Inferior parietal cortex (tissue), 1 donor: ENCODE data around the gene CEP350.
A peak's percentile ranks its signal among the peaks of the same experiment; 100 is the strongest.
"Not testable (repeated sequence)": the region's sequence is repeated elsewhere in the genome, so short reads cannot be mapped to it uniquely, and the experiment has no call there.

ENCODE experiments used
- DNase-seq: peaks from one replicate; pipeline ENCODE4 v3.0.0-alpha.2; 2016; ENCODE audit errors: extremely low spot score

Gene CEP350

DNA sequence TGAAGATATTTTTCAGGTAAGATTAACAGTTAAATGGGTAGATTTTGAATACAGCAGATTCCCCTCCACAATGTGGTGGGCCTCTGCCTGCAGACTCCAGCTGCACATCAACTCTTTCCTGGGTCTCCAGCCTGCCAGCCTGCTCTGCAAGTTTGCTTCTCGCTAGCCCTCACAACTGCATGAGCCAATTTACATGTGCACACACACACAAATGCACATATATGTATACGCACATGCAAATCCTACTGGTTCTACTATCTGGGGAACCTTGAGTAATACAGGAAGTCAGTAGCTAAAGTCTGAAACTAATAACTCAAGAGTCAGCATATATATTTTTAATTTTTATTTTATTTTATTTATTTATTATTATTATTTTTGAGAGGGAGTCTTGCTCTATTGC lies 165.2 kb downstream of the CEP350 start:
- no peak for DNase-seq

DNA sequence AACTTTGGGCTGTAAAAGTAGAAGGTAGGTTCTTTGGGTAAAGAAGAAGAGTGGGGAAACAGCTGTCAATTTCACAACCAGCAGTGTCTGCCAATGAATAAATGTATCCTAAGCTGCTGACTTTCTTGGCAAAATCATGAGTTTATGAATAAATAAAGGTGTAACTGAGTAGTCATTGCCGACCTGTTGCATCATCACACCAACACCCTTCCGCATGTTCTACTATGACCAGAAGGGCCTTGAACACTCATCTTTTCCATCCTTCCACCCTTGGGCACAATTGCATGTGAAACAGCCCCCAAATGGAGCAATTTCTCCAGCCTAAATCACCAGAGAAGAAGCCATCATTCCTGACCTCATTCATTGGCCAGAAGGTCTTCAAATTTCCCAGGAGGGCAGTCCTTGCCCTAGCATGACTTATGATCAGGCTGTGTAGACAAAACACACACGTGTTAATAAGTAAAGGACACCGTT lies 168.9 kb downstream of the CEP350 start:
- no peak for DNase-seq

- DNase-seq: no peak
Measured at GRCh38 chr1:180130651-180131050, 176.0 kb downstream of the CEP350 start.

DNA sequence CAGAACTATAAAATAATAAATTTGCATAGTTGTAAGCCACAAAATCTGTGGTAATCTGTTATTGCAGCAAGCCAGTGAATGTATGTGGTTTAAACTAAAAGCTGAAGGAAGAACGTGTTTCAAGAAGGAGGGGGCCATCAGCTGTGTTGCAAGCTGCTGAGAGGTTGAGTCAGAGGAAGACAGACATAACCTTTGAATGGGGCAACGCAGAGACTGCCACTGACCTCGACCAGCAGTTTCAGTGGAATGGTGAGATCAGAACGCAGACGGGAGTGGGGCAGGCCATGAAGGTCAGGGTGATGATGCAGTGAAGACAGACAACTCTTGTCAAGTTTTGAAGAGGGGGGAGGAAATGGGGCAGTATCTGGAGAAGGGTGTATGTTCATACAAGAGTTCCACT lies 176.9 kb downstream of the CEP350 start:
- no peak for DNase-seq

GRCh38 chr1:180133193-180133592 lies 178.6 kb downstream of the CEP350 start:
- no peak for DNase-seq

DNA sequence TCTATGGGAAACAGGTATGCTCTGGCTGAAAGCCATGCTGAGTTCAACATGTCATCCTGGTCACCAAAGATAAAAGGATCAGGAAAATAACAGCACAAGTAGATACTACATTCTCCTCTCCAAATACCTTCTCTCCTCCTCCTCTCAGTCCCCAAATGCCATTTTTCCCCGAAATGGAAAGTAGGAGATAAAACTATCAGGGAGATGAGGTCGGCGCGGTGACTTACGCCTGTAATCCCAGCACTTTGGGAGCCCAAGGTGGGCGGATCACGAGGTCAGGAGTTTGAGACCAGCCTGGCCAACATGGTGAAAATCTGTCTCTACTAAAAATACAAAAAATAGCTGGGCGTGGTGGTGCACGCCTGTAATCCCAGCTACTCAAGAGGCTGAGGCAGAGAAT lies 179.1 kb downstream of the CEP350 start:
- DNase-seq: not testable (repeated sequence)

GRCh38 chr1:180135535-180135934 lies 180.9 kb downstream of the CEP350 start:
- DNase-seq: no peak

DNA sequence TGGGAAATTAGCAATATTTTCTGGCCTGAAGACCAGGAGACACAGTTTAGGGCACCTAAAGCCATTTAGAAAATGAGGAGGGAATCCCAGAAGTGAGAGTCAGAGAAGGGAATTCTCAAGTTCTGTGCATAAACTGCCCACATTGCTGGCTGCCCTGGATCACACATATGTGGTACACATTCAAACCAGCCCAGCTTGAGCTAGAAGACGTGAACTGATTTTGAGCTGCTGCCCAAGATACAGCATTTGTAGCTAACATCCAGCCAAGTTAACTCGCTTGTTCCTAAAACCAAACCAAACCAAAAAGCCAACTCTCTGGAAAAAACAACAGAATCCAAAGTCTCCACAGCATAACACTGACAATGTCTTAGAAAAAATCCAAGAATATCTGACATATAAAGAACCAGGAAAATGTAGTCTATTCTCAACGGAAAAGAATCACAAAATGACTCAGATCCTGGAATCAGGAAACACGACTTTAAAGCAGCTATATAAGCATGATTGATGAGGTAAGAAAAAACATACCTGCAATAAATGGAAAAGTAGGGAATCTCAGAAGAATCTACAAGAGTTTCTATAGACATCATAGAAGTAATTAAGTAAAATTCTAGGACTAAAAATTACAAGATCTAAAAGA lies 181.8 kb downstream of the CEP350 start:
- DNase-seq: no peak

DNA sequence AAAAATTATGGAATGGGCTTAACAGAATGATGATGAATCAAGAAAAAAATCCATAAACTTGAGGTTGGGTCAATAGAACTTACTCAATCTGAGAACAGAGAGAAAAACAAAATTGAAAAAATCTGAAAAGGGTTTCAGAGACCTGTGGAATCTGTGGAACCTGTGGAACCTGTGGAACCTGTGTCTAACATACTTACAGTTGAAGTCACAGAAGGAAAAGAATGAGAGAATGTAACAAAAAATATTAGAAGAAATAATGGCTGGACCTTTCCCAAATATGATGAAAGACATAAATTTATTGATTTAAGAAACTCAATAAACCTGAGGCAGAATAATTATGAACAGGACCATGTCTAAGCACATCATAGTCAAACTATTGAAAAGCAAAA lies 182.4 kb downstream of the CEP350 start:
- DNase-seq: no peak

DNA sequence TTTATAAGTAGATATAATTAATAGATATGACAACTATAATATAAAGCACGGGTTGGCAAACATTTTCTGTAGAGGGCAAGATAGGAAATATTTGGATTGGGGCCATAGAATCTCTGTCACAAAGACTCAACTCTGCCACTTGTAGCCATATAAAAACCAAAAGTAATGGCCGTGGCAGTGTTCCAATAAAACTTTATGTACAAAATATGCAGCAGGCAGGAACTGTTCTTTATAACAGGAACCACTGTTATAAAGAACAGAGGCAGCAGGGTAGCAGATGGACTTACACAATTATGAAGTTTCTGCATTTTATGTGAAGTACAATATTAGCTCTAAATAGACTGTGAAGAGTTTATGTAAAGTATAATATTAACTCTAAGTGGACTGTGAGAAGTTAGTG lies 183.2 kb downstream of the CEP350 start:
- DNase-seq: no peak

GRCh38 chr1:180141381-180141934 lies 186.8 kb downstream of the CEP350 start:
- DNase-seq: no peak

- no peak for DNase-seq
Measured at GRCh38 chr1:180143359-180143758, 188.7 kb downstream of the CEP350 start.

DNA sequence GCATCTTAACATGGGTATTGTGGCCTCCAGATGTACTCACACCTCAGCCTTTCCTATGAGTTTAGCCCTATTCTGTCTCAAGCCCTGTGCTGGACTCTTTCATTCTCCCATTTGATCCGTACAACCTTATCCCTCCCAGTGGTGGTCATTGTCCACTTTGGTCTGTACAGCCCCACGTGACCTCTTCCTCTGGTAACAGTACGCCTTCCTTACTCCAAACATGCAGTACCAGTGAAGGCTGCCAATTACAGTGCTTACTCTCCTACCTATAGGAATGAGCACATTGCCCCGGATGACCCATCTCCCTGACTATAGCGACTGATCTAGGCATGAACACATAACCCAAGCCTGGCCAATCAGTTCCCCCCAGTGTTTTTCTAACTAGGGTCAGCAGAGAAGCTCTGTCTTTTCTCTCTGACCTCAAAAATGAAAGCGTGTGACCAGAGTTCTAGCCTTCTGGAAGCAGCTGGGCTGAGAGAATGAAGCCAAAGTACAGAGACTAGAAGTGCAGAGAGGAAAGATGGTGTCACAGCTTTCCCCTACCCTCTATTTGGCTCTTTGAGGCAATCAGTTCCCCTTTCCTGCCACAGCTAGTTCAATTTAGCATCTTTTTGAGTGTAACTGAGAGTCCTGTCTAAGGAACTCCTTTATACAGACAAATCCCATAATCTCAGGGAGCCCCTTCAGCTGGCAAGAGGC lies 190.2 kb downstream of the CEP350 start:
- DNase-seq: no peak

- no peak for DNase-seq
Measured at GRCh38 chr1:180145446-180145845, 190.8 kb downstream of the CEP350 start.

DNA sequence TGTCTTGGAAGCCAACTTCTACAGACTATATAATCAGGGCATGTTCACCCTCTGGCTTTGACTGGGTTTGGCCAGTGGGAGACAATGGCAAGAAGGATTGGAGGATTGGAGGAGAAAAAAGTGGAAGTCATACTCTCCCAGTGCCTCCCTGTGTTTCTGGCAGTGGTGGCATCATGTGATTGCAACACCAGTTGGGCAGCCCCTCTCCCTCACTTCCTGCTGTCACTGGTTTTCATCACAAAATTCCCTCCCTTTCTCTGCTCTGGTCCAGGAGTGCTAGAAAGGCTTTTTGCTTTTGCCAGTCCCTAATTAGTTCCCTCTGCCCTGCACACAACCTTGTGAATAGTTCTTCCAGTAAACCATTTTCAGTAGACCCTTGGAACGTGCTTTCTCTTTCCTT lies 196.4 kb downstream of the CEP350 start:
- DNase-seq: no peak

- no peak for DNase-seq
Measured at GRCh38 chr1:180151508-180151907, 196.9 kb downstream of the CEP350 start.

DNA sequence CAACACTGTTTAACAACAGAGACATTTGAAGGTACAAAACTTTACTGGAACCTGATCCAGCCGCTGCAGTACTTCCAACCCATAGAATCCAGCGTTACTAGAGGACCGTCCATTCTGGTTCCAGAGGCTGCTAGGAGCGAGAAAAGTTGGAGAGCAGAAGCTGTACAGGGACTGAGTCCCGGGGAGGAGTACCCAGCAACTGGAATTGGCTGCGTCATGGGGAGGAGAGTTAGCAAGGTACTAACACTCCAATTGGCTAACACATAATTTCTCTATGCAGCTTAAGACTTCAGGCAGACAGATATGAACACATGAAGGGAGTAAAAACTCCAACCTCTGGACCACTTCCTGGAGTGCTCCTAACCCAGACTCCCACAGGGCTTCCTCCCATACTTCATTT lies 198.0 kb downstream of the CEP350 start:
- no peak for DNase-seq

GRCh38 chr1:180153032-180153431 lies 198.4 kb downstream of the CEP350 start:
- no peak for DNase-seq

GRCh38 chr1:180154003-180154324 lies 199.4 kb downstream of the CEP350 start:
- no peak for DNase-seq

GRCh38 chr1:180154325-180155181 lies 199.9 kb downstream of the CEP350 start, which contains the start of gene QSOX1:
QSOX1 (plus strand) TSS chr1:180154869; CDS start chr1:180154908, 39 bp downstream.
- peak; percentile 91 for DNase-seq

DNA sequence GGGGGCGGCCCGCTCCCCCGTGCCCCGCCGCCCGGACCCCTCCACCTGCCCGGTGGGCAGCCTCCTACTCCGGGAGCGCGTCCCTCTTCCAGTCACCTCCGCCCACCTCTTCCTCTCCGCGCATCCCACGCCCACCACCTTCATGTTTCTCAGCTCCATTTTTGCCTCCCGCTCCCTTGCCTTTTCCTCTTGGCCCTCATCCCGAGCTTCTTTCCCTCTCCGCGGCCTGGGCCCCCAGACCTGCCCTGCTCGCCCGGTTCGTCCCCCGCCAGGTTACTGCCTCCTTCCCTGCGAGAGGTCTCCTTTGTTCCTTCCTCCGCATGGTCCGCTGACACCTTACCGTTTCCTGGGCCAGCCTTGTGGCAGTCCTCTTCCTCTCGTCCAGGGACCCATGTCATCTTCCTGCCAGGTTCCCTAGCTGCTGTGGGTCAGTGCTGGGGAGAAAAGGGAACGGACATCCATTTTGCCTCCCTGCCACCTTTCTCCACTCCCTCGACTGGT lies 200.6 kb downstream of the CEP350 start:
- no peak for DNase-seq

DNA sequence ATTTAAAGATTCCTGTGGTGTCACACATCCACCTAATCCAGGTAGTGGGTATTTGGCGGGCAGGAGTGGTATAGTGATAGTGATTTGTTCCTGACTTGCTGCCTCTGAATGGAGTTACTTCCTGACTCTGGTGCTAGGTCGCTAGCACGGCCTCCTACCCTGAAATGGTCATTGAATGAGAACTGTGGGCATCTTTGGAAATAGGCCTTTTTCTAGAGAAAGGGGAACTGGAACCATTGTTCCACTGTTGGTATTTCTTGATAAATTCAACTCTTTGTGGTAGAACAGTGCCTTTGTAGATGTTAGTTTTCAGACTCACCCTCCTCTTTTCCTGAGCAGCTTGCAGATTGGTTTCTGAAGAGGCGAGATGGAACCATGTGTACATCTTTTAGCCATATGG lies 201.6 kb downstream of the CEP350 start:
- no peak for DNase-seq
